BLaER1 (cell line): ENCODE results near the gene KRTAP10-12.

Experiments
- H3K27ac ChIP-seq: shearing (Covaris generic); formaldehyde crosslinking; 2 replicates; pipeline ENCODE4 v1.8.1; 2022
- H3K27me3 ChIP-seq: shearing (Covaris generic); formaldehyde crosslinking; 2 replicates; pipeline ENCODE4 v1.8.1; 2022
- H3K36me3 ChIP-seq: shearing (Covaris generic); formaldehyde crosslinking; 2 replicates; pipeline ENCODE4 v1.8.1; 2022
- H3K4me1 ChIP-seq: shearing (Covaris generic); formaldehyde crosslinking; 2 replicates; pipeline ENCODE4 v1.8.1; 2022
- H3K4me2 ChIP-seq: shearing (Covaris generic); formaldehyde crosslinking; 2 replicates; pipeline ENCODE4 v1.8.1; 2022
- H3K4me3 ChIP-seq: shearing (Covaris generic); formaldehyde crosslinking; 2 replicates; pipeline ENCODE4 v1.8.1; 2022
- H3K9ac ChIP-seq: shearing (Covaris generic); formaldehyde crosslinking; 2 replicates; pipeline ENCODE4 v1.8.1; 2022
- H3K9me3 ChIP-seq: shearing (Covaris generic); formaldehyde crosslinking; 2 replicates; pipeline ENCODE4 v1.8.1; 2022
- H4K20me1 ChIP-seq: shearing (Covaris generic); formaldehyde crosslinking; 2 replicates; pipeline ENCODE4 v1.8.1; 2022
- Cebpa-rat ChIP-seq: shearing (Covaris generic); IDR thresholded peaks from 2 replicates; pipeline ENCODE4 v1.8.1; 2022

The KRTAP10-12 gene

GRCh38 chr21:44704636-44705001 is 7.6 kb downstream of the KRTAP10-12 start:
- peaks cover 88% of the 10 kb centered on the region for H3K27me3 ChIP-seq
- no peak overlapping the region for H3K4me2 ChIP-seq
- H4K20me1 ChIP-seq: peaks cover 14% of the 10 kb centered on the region; the same call in 1 of the 2 replicates
- H3K4me3 ChIP-seq: no peak overlapping the region
- no peak for TF ChIP-seq Cebpa-rat
- peaks cover 32% of the 10 kb centered on the region for H3K9me3 ChIP-seq
- H3K9ac ChIP-seq: no peak overlapping the region
- H3K4me1 ChIP-seq: peaks cover 20% of the 10 kb centered on the region
- no peak overlapping the region for H3K27ac ChIP-seq
- H3K36me3 ChIP-seq: no peaks in the 10 kb centered on the region

- no peak for TF ChIP-seq Cebpa-rat
- Histone ChIP-seq H3K9ac (no peak overlapping the region), H3K27me3 (peaks cover 95% of the 10 kb centered on the region), H3K9me3 (peaks cover 32% of the 10 kb centered on the region), H4K20me1 (peaks cover 25% of the 10 kb centered on the region), H3K27ac (no peak overlapping the region), H3K4me3 (no peak overlapping the region), H3K36me3 (no peaks in the 10 kb centered on the region), H3K4me2 (no peak overlapping the region), H3K4me1 (peaks cover 12% of the 10 kb centered on the region)
Measured at GRCh38 chr21:44706026-44706705, 9.2 kb downstream of the KRTAP10-12 start.

GRCh38 chr21:44706706-44707581 is 10.0 kb downstream of the KRTAP10-12 start:
- no peak for TF ChIP-seq Cebpa-rat
- Histone ChIP-seq H3K9me3 (peaks cover 32% of the 10 kb centered on the region), H3K4me2 (no peak overlapping the region), H3K36me3 (no peaks in the 10 kb centered on the region), H3K9ac (no peak overlapping the region), H3K27ac (no peak overlapping the region), H3K27me3 (peaks cover 95% of the 10 kb centered on the region), H3K4me3 (no peak overlapping the region), H4K20me1 (peaks cover 31% of the 10 kb centered on the region), H3K4me1 (peaks cover 11% of the 10 kb centered on the region)

- Histone ChIP-seq H3K9ac (no peak overlapping the region), H3K36me3 (no peaks in the 10 kb centered on the region), H3K4me3 (no peak overlapping the region), H3K27me3 (peaks cover 95% of the 10 kb centered on the region), H3K9me3 (peaks cover 32% of the 10 kb centered on the region), H3K4me1 (peaks cover 11% of the 10 kb centered on the region), H3K4me2 (no peak overlapping the region), H4K20me1 (peaks cover 41% of the 10 kb centered on the region), H3K27ac (no peak overlapping the region)
- no peak for TF ChIP-seq Cebpa-rat
Measured at GRCh38 chr21:44708213-44708865, 11.4 kb downstream of the KRTAP10-12 start.

GRCh38 chr21:44708866-44709425 is 12.0 kb downstream of the KRTAP10-12 start:
- no peak overlapping the region for H3K27ac ChIP-seq
- no peak overlapping the region for H3K9ac ChIP-seq
- no peaks in the 10 kb centered on the region for H3K36me3 ChIP-seq
- peaks cover 32% of the 10 kb centered on the region for H3K9me3 ChIP-seq
- peaks cover 41% of the 10 kb centered on the region for H4K20me1 ChIP-seq
- H3K4me1 ChIP-seq: peaks cover 11% of the 10 kb centered on the region
- no peak for TF ChIP-seq Cebpa-rat
- no peak overlapping the region for H3K4me3 ChIP-seq
- peaks cover 95% of the 10 kb centered on the region for H3K27me3 ChIP-seq
- H3K4me2 ChIP-seq: peak overlapping the region; percentile 48; the same call in 1 of the 2 replicates

GRCh38 chr21:44709426-44710293 is 12.7 kb downstream of the KRTAP10-12 start:
- Histone ChIP-seq H3K27me3 (peaks cover 94% of the 10 kb centered on the region), H3K4me3 (no peak overlapping the region), H3K36me3 (no peaks in the 10 kb centered on the region), H3K9me3 (peaks cover 27% of the 10 kb centered on the region), H3K4me1 (peaks cover 11% of the 10 kb centered on the region), H3K4me2 (peak overlapping the region; percentile 48; the same call in 1 of the 2 replicates), H4K20me1 (peaks cover 41% of the 10 kb centered on the region), H3K9ac (no peak overlapping the region), H3K27ac (no peak overlapping the region)
- no peak for TF ChIP-seq Cebpa-rat

- no peak overlapping the region for H3K9ac ChIP-seq
- peaks cover 41% of the 10 kb centered on the region for H4K20me1 ChIP-seq
- H3K27me3 ChIP-seq: peaks cover 97% of the 10 kb centered on the region
- peaks cover 22% of the 10 kb centered on the region for H3K9me3 ChIP-seq
- H3K4me1 ChIP-seq: peaks cover 11% of the 10 kb centered on the region
- TF ChIP-seq Cebpa-rat: no peak
- no peaks in the 10 kb centered on the region for H3K36me3 ChIP-seq
- H3K4me3 ChIP-seq: no peak overlapping the region
- no peak overlapping the region for H3K27ac ChIP-seq
- H3K4me2 ChIP-seq: no peak overlapping the region
Measured at GRCh38 chr21:44710294-44710665, 13.3 kb downstream of the KRTAP10-12 start.

- Histone ChIP-seq H3K4me2 (no peak overlapping the region), H4K20me1 (peaks cover 41% of the 10 kb centered on the region), H3K36me3 (no peaks in the 10 kb centered on the region), H3K4me3 (no peak overlapping the region), H3K4me1 (peaks cover 11% of the 10 kb centered on the region), H3K27ac (no peak overlapping the region), H3K27me3 (peaks cover 99% of the 10 kb centered on the region), H3K9ac (no peak overlapping the region), H3K9me3 (peaks cover 17% of the 10 kb centered on the region)
- no peak for TF ChIP-seq Cebpa-rat
Measured at GRCh38 chr21:44710756-44711326, 13.9 kb downstream of the KRTAP10-12 start.
